ENCODE results near the gene MYEOV.

The MYEOV gene

DNA sequence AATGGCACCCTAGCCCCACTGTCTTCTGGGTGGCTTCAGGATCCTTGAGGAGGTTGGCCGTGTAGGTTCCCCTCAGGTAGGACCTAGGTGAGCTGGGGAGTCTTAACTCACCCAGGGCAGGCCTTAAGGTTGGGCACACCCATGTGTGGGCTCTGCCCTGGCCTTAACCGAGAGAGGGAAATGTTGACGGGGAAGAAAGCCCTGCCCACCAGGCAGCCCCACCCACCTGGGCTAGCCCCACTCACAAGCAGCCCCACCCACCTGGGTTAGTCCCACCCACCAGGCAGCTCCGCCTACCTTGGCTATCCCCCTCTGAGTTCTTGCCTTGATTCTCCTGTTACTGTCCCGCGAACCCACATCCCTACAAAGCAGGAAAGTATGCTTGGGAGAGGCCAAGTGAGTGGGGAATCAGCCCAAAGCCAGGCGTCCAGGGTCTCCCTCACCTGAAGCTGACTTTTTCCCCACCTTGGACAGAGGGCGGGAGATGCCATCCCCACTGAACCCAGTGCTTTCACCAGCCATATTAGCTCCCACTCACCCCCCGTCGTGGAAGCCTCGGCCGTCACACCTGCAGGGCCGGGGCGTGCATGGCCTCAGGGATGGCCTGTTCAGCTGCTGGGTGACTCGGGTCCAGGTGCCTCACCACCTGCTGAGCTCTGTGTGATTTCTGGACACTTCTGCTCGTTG, at the start of gene MYEOV:
TSS of gene MYEOV (plus strand) at position 337 of the 687 bp plus-strand sequence. CDS start 1,200 bp downstream, outside the sequence.
- peak; percentile 24 for DNase-seq (ENCODE audit: low spot score)

- no peak for DNase-seq (ENCODE audit: low spot score)
Observed at GRCh38 chr11:69244266-69244665, 49.7 kb upstream of the MYEOV start.

DNA sequence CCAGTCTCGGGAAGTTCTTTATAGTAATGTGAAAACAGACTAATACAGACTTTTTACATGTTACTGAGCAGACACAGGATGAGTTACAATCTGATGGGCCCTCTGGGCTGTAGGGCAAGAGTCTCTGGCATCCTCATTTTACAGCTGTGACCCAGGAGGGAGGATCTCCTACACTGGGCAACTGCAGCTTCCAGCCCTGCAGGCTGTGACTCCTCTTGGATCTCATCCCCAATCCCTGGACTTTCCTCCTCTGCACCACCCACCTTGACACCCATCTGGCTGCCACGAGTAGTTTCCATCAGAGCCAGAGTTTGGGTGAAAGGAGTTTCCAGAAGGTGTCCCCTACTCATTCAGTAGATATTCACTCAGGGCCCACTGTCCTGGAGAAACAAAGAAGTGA, 48.9 kb upstream of the MYEOV start:
- DNase-seq (ENCODE audit: low spot score): no peak

- no peak for DNase-seq (ENCODE audit: low spot score)
Observed at GRCh38 chr11:69245491-69246345, 48.2 kb upstream of the MYEOV start.

- DNase-seq (ENCODE audit: low spot score): no peak
Observed at GRCh38 chr11:69249311-69250185, 44.4 kb upstream of the MYEOV start.

- DNase-seq (ENCODE audit: low spot score): no peak
Observed at GRCh38 chr11:69250186-69251056, 43.5 kb upstream of the MYEOV start.

- DNase-seq (ENCODE audit: low spot score): no peak
Observed at GRCh38 chr11:69251057-69251393, 42.9 kb upstream of the MYEOV start.

GRCh38 chr11:69251639-69252489, 42.1 kb upstream of the MYEOV start:
- no peak for DNase-seq (ENCODE audit: low spot score)

- no peak for DNase-seq (ENCODE audit: low spot score)
Observed at GRCh38 chr11:69252490-69252837, 41.5 kb upstream of the MYEOV start.

GRCh38 chr11:69253028-69253427, 40.9 kb upstream of the MYEOV start:
- DNase-seq (ENCODE audit: low spot score): no peak

DNA sequence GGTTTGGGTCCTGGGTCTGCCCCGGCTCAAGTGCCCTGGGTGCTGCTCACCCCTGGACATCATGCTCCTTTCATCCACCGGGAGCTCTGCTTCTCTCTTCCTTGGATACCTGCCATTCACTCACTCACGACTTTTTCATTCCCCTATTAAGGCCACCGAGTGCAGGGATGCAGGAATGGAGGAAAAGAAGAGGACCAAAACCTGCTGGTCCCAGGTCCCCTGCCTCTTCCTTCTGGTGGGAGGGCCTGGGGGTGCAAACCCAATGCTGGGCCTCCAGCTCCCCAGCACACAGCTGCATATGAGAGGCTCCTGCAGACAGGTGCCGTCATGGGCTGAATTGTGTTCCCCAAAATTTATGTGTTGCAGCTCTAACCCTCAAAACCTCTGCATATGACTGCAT, 36.8 kb upstream of the MYEOV start:
- no peak for DNase-seq (ENCODE audit: low spot score)

GRCh38 chr11:69257838-69258658, 35.9 kb upstream of the MYEOV start:
- no peak for DNase-seq (ENCODE audit: low spot score)

- no peak for DNase-seq (ENCODE audit: low spot score)
Observed at GRCh38 chr11:69259096-69259495, 34.9 kb upstream of the MYEOV start.

DNA sequence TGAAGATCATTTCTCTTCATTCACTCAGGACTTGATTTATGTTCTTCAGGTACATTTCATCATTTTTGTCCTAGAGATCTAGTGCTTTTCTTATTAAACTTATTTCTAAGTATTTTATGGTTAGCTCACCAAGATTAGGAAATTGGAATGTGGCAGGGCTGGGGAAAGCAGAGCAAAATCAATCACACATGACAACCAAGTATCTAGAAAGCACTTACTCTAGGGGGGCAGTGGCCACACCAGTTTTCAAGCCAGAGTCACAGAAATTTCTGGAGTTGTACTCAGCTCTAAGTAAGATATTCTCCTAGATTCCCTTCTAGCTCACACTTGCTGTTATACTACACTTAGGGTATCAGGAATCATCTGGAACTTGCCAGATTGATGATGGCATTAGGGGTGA, 33.3 kb upstream of the MYEOV start:
- DNase-seq (ENCODE audit: low spot score): no peak

- no peak for DNase-seq (ENCODE audit: low spot score)
Observed at GRCh38 chr11:69261116-69261515, 32.8 kb upstream of the MYEOV start.

- DNase-seq (ENCODE audit: low spot score): no peak
Observed at GRCh38 chr11:69262918-69263735, 30.8 kb upstream of the MYEOV start.

DNA sequence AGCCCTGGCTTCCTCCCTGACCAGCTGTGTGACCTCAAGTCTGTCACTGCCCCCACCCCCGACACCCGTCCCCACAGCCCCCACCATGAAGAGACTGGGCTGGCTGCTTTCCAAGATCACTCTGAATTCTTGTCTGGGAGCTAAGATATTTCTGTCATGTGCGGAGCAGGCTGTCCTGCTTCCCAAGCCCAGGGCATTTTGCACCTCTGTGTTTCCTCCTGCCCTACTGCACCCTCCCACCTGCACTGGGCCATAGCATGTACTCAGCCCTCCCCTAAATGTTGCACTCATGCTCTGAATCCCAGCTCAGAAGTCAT, 30.3 kb upstream of the MYEOV start:
- no peak for DNase-seq (ENCODE audit: low spot score)

DNA sequence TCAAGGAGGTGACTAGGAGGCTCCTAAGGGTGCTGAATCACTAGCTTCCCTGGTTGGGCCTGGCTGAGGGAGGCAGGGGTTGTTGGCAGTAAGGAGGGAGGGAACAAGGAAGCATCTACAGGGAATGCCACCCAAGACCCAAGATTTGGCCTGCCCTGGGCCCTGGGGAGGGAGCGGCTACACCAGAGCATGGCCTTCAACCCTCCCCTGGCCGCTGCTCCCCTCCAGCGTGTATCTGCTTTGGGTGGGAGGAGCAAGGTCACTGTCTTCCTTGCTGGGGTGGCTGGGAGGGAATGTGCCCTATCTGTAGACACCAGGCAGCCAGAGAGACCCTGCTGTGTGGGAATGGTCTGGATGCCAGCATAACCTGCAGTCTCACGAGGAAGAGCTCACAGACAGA, 29.5 kb upstream of the MYEOV start:
- no peak for DNase-seq (ENCODE audit: low spot score)

DNA sequence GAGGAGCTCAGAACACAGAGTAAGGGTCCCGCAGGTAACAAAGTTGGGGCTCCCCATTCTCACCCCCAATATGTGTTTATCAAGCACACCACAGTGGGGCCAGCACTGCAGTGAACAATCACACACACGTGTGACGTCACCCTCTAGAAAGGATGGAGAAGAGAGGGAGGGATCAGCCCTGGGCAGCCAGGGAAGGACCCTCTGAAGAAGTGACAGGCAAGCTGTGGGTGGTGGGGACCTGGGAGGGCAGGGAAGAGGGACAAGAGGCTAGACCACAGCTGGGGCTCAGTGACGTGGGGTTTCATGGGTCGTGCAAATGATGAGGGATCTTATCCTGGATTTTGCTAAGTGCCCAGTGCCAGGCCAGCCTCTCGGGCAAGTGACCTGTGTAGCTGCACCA, 28.7 kb upstream of the MYEOV start:
- no peak for DNase-seq (ENCODE audit: low spot score)
